Right atrium auricular region (tissue), 2 donors: Measurements from ENCODE around the gene PTPRD. TPM values are rescaled to one million over a fixed set of nuclear protein-coding genes. Genes with fewer than 3 reads are reported as not detected.

ENCODE experiments used
- DNase-seq: peaks from one replicate; pipeline ENCODE4 v3.0.0-alpha.2; 2019; ENCODE audit warnings: low spot score
- H3K27ac ChIP-seq, 2 donors: fragments of 200-600 bp; sonication (generic); 1 replicate in 1 of 2; 2 replicates in 1 of 2; pipeline ENCODE4 v1.5.1; 2016 to 2019
- H3K27me3 ChIP-seq, 2 donors: fragments of 200-600 bp; sonication (generic); one replicate each; pipeline versions ENCODE4 v1.5.1 to v1.6.0; 2017 to 2019
- H3K36me3 ChIP-seq: fragments of 200-600 bp; sonication (generic); one replicate; pipeline ENCODE4 v1.5.1; 2016
- H3K4me1 ChIP-seq, 2 donors: fragments of 200-600 bp; sonication (generic); one replicate each; pipeline versions ENCODE4 v1.5.1 to v1.6.0; 2017 to 2019
- H3K4me3 ChIP-seq, 2 donors: fragments of 200-600 bp; sonication (generic); 1 replicate in 1 of 2; 2 replicates in 1 of 2; pipeline ENCODE4 v1.5.1; 2017 to 2019; ENCODE audit warnings: mild to moderate bottlenecking in 1 of 2, moderate library complexity in 1 of 2
- H3K9me3 ChIP-seq, 2 donors: fragments of 200-600 bp; sonication (generic); one replicate each; pipeline ENCODE4 v1.5.1; 2019
- CTCF ChIP-seq, 2 donors: fragments of 200-600 bp; sonication (generic); IDR thresholded peaks; one replicate each; pipeline ENCODE4 v1.5.1; 2019; ENCODE audit warnings: antibody characterized with exemption in 2 of 2
- total RNA-seq, 2 donors: library from RNA; depleted of rRNA; stranded (reverse); fragments of >200 nt; gene quantifications; one replicate each; pipeline ENCODE4 v1.1.0, GENCODE V29; 2016

The PTPRD gene
- total RNA-seq, 2 donors from 2014 or later, result 5.5 to 6.6 TPM

DNA sequence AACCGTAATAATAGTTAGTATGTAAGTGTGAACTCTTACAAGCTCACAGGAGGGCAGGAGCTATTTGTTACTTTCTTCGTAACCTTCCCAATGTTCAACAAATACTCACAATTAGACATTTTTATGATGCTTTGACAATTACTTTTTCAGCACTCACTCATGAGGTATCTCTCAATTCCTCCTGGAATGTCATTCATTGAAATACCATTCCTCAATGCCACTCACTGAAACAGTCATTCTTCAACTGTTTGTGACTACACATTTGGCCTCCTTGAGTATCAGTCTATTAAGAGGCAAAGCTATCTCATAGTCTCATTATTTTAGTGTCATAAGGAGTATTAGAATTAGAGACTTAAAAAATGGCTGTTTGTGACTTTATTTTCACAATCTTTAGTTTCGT, 2079.1 kb downstream of the PTPRD start:
- H3K27me3 ChIP-seq, result no peaks in the 10 kb centered on the region
- no peaks in the 10 kb centered on the region for H3K4me1 ChIP-seq
- peaks cover 0 to under 1% of the 10 kb centered on the region in 2 donors for H3K9me3 ChIP-seq
- no peak for TF ChIP-seq CTCF (IDR thresholded peaks at IDR 0.05)
- no peaks in the 10 kb centered on the region for H3K36me3 ChIP-seq
- no peak overlapping the region for H3K4me3 ChIP-seq
- no peak for DNase-seq
- no peak overlapping the region for H3K27ac ChIP-seq

DNA sequence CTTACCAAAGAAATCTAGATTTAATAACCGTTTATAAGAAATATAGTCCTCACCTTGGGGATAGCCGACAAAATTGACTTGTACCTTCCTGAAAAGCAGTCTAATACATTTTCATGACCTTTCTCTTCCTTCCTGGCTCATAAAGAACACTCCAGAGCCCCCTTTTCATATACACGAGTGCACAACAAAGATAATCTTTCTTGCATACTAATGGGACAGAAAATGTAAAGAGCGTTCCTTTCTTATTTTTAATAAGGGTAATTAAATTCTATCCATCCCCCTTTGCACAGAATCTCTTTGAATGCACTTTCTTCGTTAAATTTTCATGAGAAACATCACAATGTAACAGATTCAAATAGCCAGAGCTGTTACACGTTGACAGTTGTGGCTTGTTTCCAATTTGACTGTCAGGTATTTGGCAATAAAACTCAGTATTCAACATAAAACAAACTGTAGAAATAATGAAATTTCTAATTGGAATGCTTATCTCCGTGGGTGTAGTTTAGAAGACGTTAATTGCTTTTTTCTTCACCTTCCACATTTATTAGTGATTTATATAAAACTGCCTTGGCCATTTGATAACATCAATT, 2080.9 kb downstream of the PTPRD start:
- Histone ChIP-seq H3K9me3 (no peaks in the 10 kb centered on the region), H3K27me3 (no peaks in the 10 kb centered on the region), H3K4me3 (no peak overlapping the region), H3K36me3 (no peaks in the 10 kb centered on the region), H3K4me1 (no peaks in the 10 kb centered on the region), H3K27ac (no peak overlapping the region)
- no peak for TF ChIP-seq CTCF (IDR thresholded peaks at IDR 0.05)
- no peak for DNase-seq

- Histone ChIP-seq H3K9me3 (no peaks in the 10 kb centered on the region), H3K27me3 (no peaks in the 10 kb centered on the region), H3K36me3 (no peaks in the 10 kb centered on the region), H3K4me1 (no peaks in the 10 kb centered on the region), H3K27ac (no peak overlapping the region), H3K4me3 (no peak overlapping the region)
- no peak for DNase-seq
- no peak for TF ChIP-seq CTCF (IDR thresholded peaks at IDR 0.05)
Observed at GRCh38 chr9:8521112-8521511, 2091.7 kb downstream of the PTPRD start.

- TF ChIP-seq CTCF (IDR thresholded peaks at IDR 0.05), result no peak
- no peak for DNase-seq
- Histone ChIP-seq H3K36me3 (no peaks in the 10 kb centered on the region), H3K27me3 (no peaks in the 10 kb centered on the region), H3K9me3 (no peaks in the 10 kb centered on the region), H3K4me3 (no peak overlapping the region), H3K27ac (no peak overlapping the region), H3K4me1 (no peaks in the 10 kb centered on the region)
Observed at GRCh38 chr9:8515748-8516147, 2097.1 kb downstream of the PTPRD start.

GRCh38 chr9:8514760-8515159, 2098.0 kb downstream of the PTPRD start:
- Histone ChIP-seq H3K9me3 (no peaks in the 10 kb centered on the region), H3K27me3 (no peaks in the 10 kb centered on the region), H3K4me3 (no peak overlapping the region), H3K27ac (no peak overlapping the region), H3K36me3 (no peaks in the 10 kb centered on the region), H3K4me1 (no peaks in the 10 kb centered on the region)
- no peak for TF ChIP-seq CTCF (IDR thresholded peaks at IDR 0.05)
- no peak for DNase-seq

DNA sequence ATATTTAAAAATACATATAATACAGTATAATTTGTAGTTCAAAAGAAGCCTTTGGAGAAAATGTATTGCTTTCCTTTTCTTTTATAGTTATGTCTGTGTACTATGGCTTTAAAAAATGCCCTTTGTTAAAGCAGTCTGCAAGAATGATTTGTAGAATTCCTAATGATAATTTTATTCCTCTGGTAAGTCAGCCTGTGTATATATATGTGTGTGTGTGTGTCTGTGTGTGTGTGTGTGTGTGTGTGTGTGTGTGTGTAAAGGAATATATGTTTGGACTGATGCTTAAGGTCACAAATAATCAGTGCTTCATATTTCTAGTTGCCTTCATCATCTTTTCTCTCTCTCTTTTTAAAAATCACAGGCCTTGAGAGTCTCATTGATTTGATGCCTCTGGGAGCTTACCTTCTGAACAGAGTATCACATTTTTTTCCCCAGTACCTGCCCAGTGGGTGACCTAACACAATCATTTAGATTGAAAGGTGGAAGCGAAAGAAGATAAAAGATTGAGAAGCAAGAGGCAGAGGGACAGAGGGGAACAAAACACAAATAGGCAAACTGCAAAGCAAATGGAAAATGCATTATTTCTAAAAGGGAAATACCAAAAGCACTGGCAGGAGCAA, 2104.0 kb downstream of the PTPRD start:
- H3K27ac ChIP-seq, result no peak overlapping the region
- no peaks in the 10 kb centered on the region for H3K4me1 ChIP-seq
- no peak overlapping the region for H3K4me3 ChIP-seq
- H3K27me3 ChIP-seq, result no peaks in the 10 kb centered on the region
- H3K9me3 ChIP-seq, result no peaks in the 10 kb centered on the region
- DNase-seq, result no peak
- no peak for TF ChIP-seq CTCF (IDR thresholded peaks at IDR 0.05)
- H3K36me3 ChIP-seq, result no peaks in the 10 kb centered on the region
